ENCODE results near the gene POU2F3. TPM values are rescaled to one million over a fixed set of nuclear protein-coding genes. Genes with fewer than 3 reads are reported as not detected.

The POU2F3 gene
- total and polyA plus RNA-seq, 2 of the 8 experiments (the other 6 are each of a cell fraction or from before 2014, with no cell fraction given) = 1.0 to 2.1 TPM

DNA sequence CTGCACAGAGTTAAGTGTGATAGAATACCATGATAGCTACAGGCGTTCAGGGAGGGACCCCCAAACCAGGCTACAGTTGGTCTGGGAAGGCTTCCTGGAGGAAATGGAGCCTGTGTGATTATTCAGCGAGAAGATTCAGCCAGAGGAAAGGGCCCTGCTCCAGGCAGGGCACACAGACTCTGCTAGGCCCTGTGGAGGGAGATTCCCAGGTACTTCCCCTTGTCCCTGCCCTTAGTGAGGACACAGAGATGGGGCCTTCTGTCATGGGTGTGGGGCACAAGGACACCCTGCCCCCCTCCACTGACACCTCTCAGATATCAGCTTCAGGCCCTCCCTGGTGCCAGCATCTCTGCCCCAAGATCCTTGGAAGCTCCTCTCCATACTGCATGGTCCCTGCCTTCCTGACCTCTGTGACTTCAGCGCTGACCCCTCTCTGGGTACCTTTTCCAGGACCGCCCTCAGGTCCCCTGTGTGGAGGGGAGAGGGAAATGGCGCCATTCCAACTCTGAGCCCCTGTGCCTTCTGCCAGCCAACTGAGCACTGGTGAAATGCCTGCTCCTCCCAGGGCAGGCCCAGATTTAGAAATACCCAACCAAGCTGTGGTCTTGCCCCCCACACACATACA is 12.6 kb upstream of the POU2F3 start:
- no peak overlapping the region for H3K27ac ChIP-seq (ENCODE audit: low read depth, low read length)
- peaks cover 0 to 8% (median 2%) of the 10 kb centered on the region in 4 experiments; a peak in 3 of 7 replicates for H3K27me3 ChIP-seq (replicated peaks in 1 of 4; ENCODE audit: control insufficient read depth in 3 of 4, extremely low read depth in 1 of 4, insufficient read depth in 3 of 4, low read length in 3 of 4)
- no peak overlapping the region for H3K4me2 ChIP-seq (ENCODE audit: insufficient read depth in 1 of 2, low read depth in 2 of 2, low read length in 2 of 2)
- H4K8ac ChIP-seq (ENCODE audit: extremely low read depth, insufficient read depth, low read length) = no peak overlapping the region
- no peak overlapping the region for H4K91ac ChIP-seq (replicated peaks; ENCODE audit: insufficient read length, low read length)
- no peak overlapping the region for H3K56ac ChIP-seq (replicated peaks; ENCODE audit: insufficient read length, low read depth, low read length)
- no peaks in the 10 kb centered on the region for H3K79me1 ChIP-seq (ENCODE audit: low read depth, low read length)
- no peak overlapping the region for H3K14ac ChIP-seq (ENCODE audit: insufficient read length)
- FAIRE-seq (no peak), DNase-seq (ENCODE audit: low read depth in 1 of 2, low spot score in 2 of 2) (no peak)
- ChIA-PET CTCF (ENCODE audit: partially characterized antibody) (interaction anchor here (1.6 to 41.2 kb wide), 10 partner anchors 10 to 107 kb away, joined by 6 to 1412 read pairs (median 150); partner anchors contain the start of genes OAF and POU2F3), POLR2A (ENCODE audit: partially characterized antibody) (no interaction called here)
- no peaks in the 10 kb centered on the region for H4K20me1 ChIP-seq (replicated peaks in 1 of 2; ENCODE audit: control insufficient read depth in 1 of 2, insufficient read depth in 2 of 2, low read length in 2 of 2)
- H3K36me3 ChIP-seq (ENCODE audit: control insufficient read depth in 2 of 4, insufficient read depth in 4 of 4, low read length in 3 of 4) = no peaks in the 10 kb centered on the region
- H2BK120ac ChIP-seq (replicated peaks; ENCODE audit: low read depth, low read length) = no peak overlapping the region
- H3K18ac ChIP-seq (ENCODE audit: extremely low read depth, low read length) = no peak overlapping the region
- H3K4me1 ChIP-seq (replicated peaks in 1 of 4; ENCODE audit: control insufficient read depth in 3 of 4, insufficient read depth in 4 of 4, low read length in 3 of 4) = peaks cover 0 to 4% (median under 1%) of the 10 kb centered on the region in 4 experiments; a peak in 3 of 7 replicates
- no peak overlapping the region for H2BK15ac ChIP-seq (ENCODE audit: low read length)
- no peak overlapping the region for H3K4ac ChIP-seq (replicated peaks; ENCODE audit: insufficient read length, low read depth, low read length)
- no peak overlapping the region for H3K23ac ChIP-seq (ENCODE audit: insufficient read length)
- no peaks in the 10 kb centered on the region for H3K79me2 ChIP-seq (ENCODE audit: control insufficient read depth in 1 of 2, insufficient read depth in 2 of 2, low read length in 2 of 2)
- H4K5ac ChIP-seq (ENCODE audit: insufficient read length, low read depth, low read length) = no peak overlapping the region
- H2BK20ac ChIP-seq (ENCODE audit: low read length) = no peak overlapping the region
- H2BK5ac ChIP-seq (ENCODE audit: low read depth, low read length) = no peak overlapping the region
- WGBS, 2 experiments (ENCODE audit: extremely low coverage in 1 of 2, insufficient coverage in 1 of 2, insufficient read length in 1 of 2, insufficient replicate concordance in 2 of 2, low coverage in 1 of 2, low lambda C conversion rate in 2 of 2, missing lambda C conversion rate in 1 of 2) = 88% methylated on average over 5 of the region's 5 CpGs; no CpG with 5 or more reads in 1 of the 2 experiments
- no peak overlapping the region for H2AK5ac ChIP-seq (ENCODE audit: low read depth, low read length)
- H3K23me2 ChIP-seq (ENCODE audit: low read depth, low read length) = no peaks in the 10 kb centered on the region
- no peak overlapping the region; the same call in 1 of the 2 replicates for H2BK12ac ChIP-seq (ENCODE audit: low read depth, low read length)
- H3K9ac ChIP-seq (replicated peaks in 1 of 4; ENCODE audit: extremely low read depth in 1 of 4, low read depth in 3 of 4, low read length in 3 of 4) = no peak overlapping the region
- H3K9me3 ChIP-seq (ENCODE audit: insufficient read depth in 2 of 2, low read depth in 1 of 2, low read length in 1 of 2) = no peaks in the 10 kb centered on the region
- no peak overlapping the region for H3K4me3 ChIP-seq (ENCODE audit: extremely low read depth in 1 of 4, insufficient read depth in 2 of 4, low read depth in 3 of 4, low read length in 4 of 4)
- no peak overlapping the region for H2AFZ ChIP-seq (ENCODE audit: low read length)
- TF ChIP-seq, protein P1, sequence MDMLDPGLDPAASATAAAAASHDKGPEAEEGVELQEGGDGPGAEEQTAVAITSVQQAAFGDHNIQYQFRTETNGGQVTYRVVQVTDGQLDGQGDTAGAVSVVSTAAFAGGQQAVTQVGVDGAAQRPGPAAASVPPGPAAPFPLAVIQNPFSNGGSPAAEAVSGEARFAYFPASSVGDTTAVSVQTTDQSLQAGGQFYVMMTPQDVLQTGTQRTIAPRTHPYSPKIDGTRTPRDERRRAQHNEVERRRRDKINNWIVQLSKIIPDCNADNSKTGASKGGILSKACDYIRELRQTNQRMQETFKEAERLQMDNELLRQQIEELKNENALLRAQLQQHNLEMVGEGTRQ (IDR thresholded peaks at IDR 0.05; ENCODE audit: low read length) = no peak
- TF ChIP-seq, protein P2, sequence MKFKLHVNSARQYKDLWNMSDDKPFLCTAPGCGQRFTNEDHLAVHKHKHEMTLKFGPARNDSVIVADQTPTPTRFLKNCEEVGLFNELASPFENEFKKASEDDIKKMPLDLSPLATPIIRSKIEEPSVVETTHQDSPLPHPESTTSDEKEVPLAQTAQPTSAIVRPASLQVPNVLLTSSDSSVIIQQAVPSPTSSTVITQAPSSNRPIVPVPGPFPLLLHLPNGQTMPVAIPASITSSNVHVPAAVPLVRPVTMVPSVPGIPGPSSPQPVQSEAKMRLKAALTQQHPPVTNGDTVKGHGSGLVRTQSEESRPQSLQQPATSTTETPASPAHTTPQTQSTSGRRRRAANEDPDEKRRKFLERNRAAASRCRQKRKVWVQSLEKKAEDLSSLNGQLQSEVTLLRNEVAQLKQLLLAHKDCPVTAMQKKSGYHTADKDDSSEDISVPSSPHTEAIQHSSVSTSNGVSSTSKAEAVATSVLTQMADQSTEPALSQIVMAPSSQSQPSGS (IDR thresholded peaks at IDR 0.05; ENCODE audit: low read length) = no peak
- TF ChIP-seq JUN (IDR thresholded peaks at IDR 0.05; ENCODE audit: low read depth, low read length) = no peak
